ENCODE data around the gene NPL.

GRCh38 chr1:182826892-182827291, 37.3 kb downstream of the NPL start:
- TF ChIP-seq CTCF (IDR thresholded peaks at IDR 0.05; ENCODE audit: extremely low read depth in 1 of 2, insufficient read depth in 1 of 2, low read depth in 1 of 2, low read length in 2 of 2) = no peak
- TF ChIP-seq POLR2AphosphoS5 (IDR thresholded peaks at IDR 0.05; ENCODE audit: insufficient read depth, low read depth, low read length) = no peak
- no peak for TF ChIP-seq POLR2A (IDR thresholded peaks at IDR 0.05; ENCODE audit: low read depth, low read length)
- TF ChIP-seq EZH2 (IDR thresholded peaks at IDR 0.05; ENCODE audit: borderline replicate concordance, low read depth, low read length, severe bottlenecking) = no peak
- no peak for TF ChIP-seq MAX (IDR thresholded peaks at IDR 0.05; ENCODE audit: insufficient read depth, insufficient read length)
- no peak for TF ChIP-seq JUN (IDR thresholded peaks at IDR 0.05; ENCODE audit: borderline replicate concordance, insufficient read depth, insufficient read length, low read depth)
- TF ChIP-seq MYC (IDR thresholded peaks at IDR 0.05; ENCODE audit: low read depth, low read length) = no peak
- no peak for TF ChIP-seq FOS (IDR thresholded peaks at IDR 0.05; ENCODE audit: borderline replicate concordance, insufficient read depth, low read length)
- no peak for TF ChIP-seq GATA2 (IDR thresholded peaks at IDR 0.05; ENCODE audit: insufficient read depth, insufficient read length, low read depth, low read length)
